GM18517 (cell line): ENCODE measurements around the gene MEGF8.
A peak's percentile ranks its signal among the peaks of the same experiment; 100 is the strongest.

Experiments
- ATAC-seq: cut with Tn5 transposase; IDR thresholded peaks from one replicate; pipeline ENCODE4 v1.9.1; 2021; ENCODE audit warnings: mild to moderate bottlenecking, moderate library complexity; ENCODE audit not compliant: unreplicated experiment

MEGF8 gene

GRCh38 chr19:42287017-42287826 lies 38.2 kb upstream of the MEGF8 start:
- no peak for ATAC-seq

GRCh38 chr19:42287827-42288107 lies 37.7 kb upstream of the MEGF8 start:
- ATAC-seq = no peak

- ATAC-seq = no peak
These were observed 37.0 kb upstream of the MEGF8 start for GRCh38 chr19:42288387-42288786.

- no peak for ATAC-seq
These were observed 36.4 kb upstream of the MEGF8 start for GRCh38 chr19:42288881-42289555.

GRCh38 chr19:42289556-42290041 lies 35.8 kb upstream of the MEGF8 start:
- ATAC-seq = no peak

GRCh38 chr19:42290136-42290522 lies 35.3 kb upstream of the MEGF8 start:
- no peak for ATAC-seq

- no peak for ATAC-seq
These were observed 34.7 kb upstream of the MEGF8 start for GRCh38 chr19:42290523-42291434.

- ATAC-seq = no peak
These were observed 34.0 kb upstream of the MEGF8 start for GRCh38 chr19:42291435-42291810.

GRCh38 chr19:42292042-42292960 lies 33.1 kb upstream of the MEGF8 start:
- ATAC-seq = no peak

GRCh38 chr19:42292963-42293362 lies 32.5 kb upstream of the MEGF8 start:
- no peak for ATAC-seq

GRCh38 chr19:42293540-42293939 lies 31.9 kb upstream of the MEGF8 start:
- ATAC-seq = no peak

GRCh38 chr19:42293948-42294347 lies 31.5 kb upstream of the MEGF8 start:
- no peak for ATAC-seq

- ATAC-seq = no peak
These were observed 30.8 kb upstream of the MEGF8 start for GRCh38 chr19:42294471-42295137.

- no peak for ATAC-seq
These were observed 30.1 kb upstream of the MEGF8 start for GRCh38 chr19:42295342-42295741.

GRCh38 chr19:42295831-42296525 lies 29.5 kb upstream of the MEGF8 start:
- ATAC-seq = peak; percentile 49

- no peak for ATAC-seq
These were observed 28.4 kb upstream of the MEGF8 start for GRCh38 chr19:42297039-42297438.

GRCh38 chr19:42301646-42302203 lies 23.7 kb upstream of the MEGF8 start, which contains the start of gene PRR19:
Gene PRR19 (plus strand): TSS chr19:42302132. CDS start chr19:42309585, 7,453 bp downstream.
- ATAC-seq = no peak

- no peak for ATAC-seq
These were observed 22.4 kb upstream of the MEGF8 start for GRCh38 chr19:42303101-42303464.

GRCh38 chr19:42303876-42304275 lies 21.6 kb upstream of the MEGF8 start:
- ATAC-seq = no peak
